K562 (cell line): ENCODE data around the gene DDIT3. TPM values are rescaled to one million over a fixed set of nuclear protein-coding genes. Genes with fewer than 3 reads are reported as not detected.

Experiments
- ARHGAP35 ChIP-seq: fragments of 450-650 bp; IDR thresholded peaks from 2 replicates; pipeline ENCODE4 v1.6.1; 2018; ENCODE audit not compliant: partially characterized antibody
- ETV1 ChIP-seq: fragments of 450-650 bp; conservative IDR thresholded peaks from 2 replicates; pipeline ENCODE4 v1.6.1; 2016; ENCODE audit warnings: missing genetic modification characterization, control low read depth, low read depth, missing compliant biosample characterization
- GTF2E2 ChIP-seq: fragments of 200-800 bp; sonication (Bioruptor generic); IDR thresholded peaks from 2 replicates; pipeline ENCODE4 v1.6.1; 2016; ENCODE audit warnings: missing genetic modification characterization, missing compliant biosample characterization
- MEIS2 ChIP-seq: fragments of 450-650 bp; IDR thresholded peaks from 2 replicates; pipeline ENCODE4 v1.6.1; 2014; ENCODE audit warnings: mild to moderate bottlenecking; ENCODE audit not compliant: partially characterized antibody
- NBN ChIP-seq: fragments of 450-650 bp; IDR thresholded peaks from 2 replicates; pipeline ENCODE4 v1.6.1; 2016; ENCODE audit warnings: low read depth, mild to moderate bottlenecking
- NFE2 ChIP-seq: IDR thresholded peaks from 2 replicates; pipeline ENCODE4 v1.6.1; 2014; ENCODE audit warnings: antibody characterized with exemption, low read depth
- NR2C1 ChIP-seq, 2 experiments: fragments of 450-650 bp; IDR thresholded peaks; 2 replicates each; pipeline ENCODE4 v1.6.1; 2017; ENCODE audit warnings: mild to moderate bottlenecking in 2 of 2, antibody characterized with exemption in 1 of 2, inconsistent platforms in 1 of 2, missing compliant biosample characterization in 1 of 2, missing genetic modification characterization in 1 of 2
- SMARCA5 ChIP-seq: fragments of 450-650 bp; IDR thresholded peaks from 2 replicates; pipeline ENCODE4 v1.6.1; 2016
- SMARCE1 ChIP-seq: fragments of 450-650 bp; IDR thresholded peaks from 2 replicates; pipeline ENCODE4 v1.7.1; 2016; ENCODE audit warnings: mild to moderate bottlenecking
- ZFPM2 ChIP-seq: fragments of 250-450 bp; sonication (Bioruptor Pico); IDR thresholded peaks from 2 replicates; pipeline ENCODE4 v1.5.1; 2022; ENCODE audit warnings: mild to moderate bottlenecking
- ZNF436 ChIP-seq: fragments of 250-450, 450-650 bp; sonication (Bioruptor Pico); formaldehyde crosslinking; IDR thresholded peaks from 2 replicates; pipeline ENCODE4 v1.7.0; 2020; ENCODE audit warnings: mild to moderate bottlenecking
- polyA plus RNA-seq, 8 experiments: library from polyadenylated mRNA; depleted of rRNA in 4 of 8; stranded (reverse) in 5 of 8; unstranded in 3 of 8; fragments of >200 nt; fragmentation: Nextera tagmentation in 2 of 8; fragmentation: Illumina TruSeq in 1 of 8; extraction: Ambion mirVana in 2 of 8; extraction: Trizol in 1 of 8; gene quantifications; 2 replicates each; pipeline versions ENCODE4 v1.2.1 to v1.2.3, GENCODE V29; 2011 to 2014; ENCODE audit warnings: inconsistent platforms in 1 of 8, missing spikeins in 1 of 8
- total RNA-seq, 7 experiments: library from RNA; depleted of rRNA in 6 of 7; stranded (reverse); fragments of >200 nt in 6 of 7; fragmentation: Illumina TruSeq in 2 of 7; extraction: Trizol in 2 of 7; gene quantifications; 2 replicates each; pipeline versions ENCODE4 v1.2.1 to v1.2.3, GENCODE V29; 2011 to 2021; ENCODE audit warnings: low replicate concordance in 1 of 7
- TF ChIP-seq, protein P1 (sequence below): sonication (generic); formaldehyde crosslinking; IDR thresholded peaks from 2 replicates; pipeline ENCODE4 v1.8.0; 2022; ENCODE audit warnings: mild to moderate bottlenecking, missing genetic modification reagents
- TF ChIP-seq, protein P2 (sequence below): fragments of 450-650 bp; IDR thresholded peaks from 2 replicates; pipeline ENCODE4 v1.6.1; 2016; ENCODE audit warnings: borderline replicate concordance
- TF ChIP-seq, protein P3 (sequence below): fragments of 200-800 bp; sonication (Bioruptor generic); IDR thresholded peaks from 2 replicates; pipeline ENCODE4 v1.6.1; 2016; ENCODE audit warnings: missing genetic modification characterization, missing compliant biosample characterization

The DDIT3 gene
- total and polyA plus RNA-seq, 9 of the 15 experiments (the other 6 are each of a cell fraction or from before 2014, with no cell fraction given): 59.1 to 272 (median 89.9) TPM

DNA sequence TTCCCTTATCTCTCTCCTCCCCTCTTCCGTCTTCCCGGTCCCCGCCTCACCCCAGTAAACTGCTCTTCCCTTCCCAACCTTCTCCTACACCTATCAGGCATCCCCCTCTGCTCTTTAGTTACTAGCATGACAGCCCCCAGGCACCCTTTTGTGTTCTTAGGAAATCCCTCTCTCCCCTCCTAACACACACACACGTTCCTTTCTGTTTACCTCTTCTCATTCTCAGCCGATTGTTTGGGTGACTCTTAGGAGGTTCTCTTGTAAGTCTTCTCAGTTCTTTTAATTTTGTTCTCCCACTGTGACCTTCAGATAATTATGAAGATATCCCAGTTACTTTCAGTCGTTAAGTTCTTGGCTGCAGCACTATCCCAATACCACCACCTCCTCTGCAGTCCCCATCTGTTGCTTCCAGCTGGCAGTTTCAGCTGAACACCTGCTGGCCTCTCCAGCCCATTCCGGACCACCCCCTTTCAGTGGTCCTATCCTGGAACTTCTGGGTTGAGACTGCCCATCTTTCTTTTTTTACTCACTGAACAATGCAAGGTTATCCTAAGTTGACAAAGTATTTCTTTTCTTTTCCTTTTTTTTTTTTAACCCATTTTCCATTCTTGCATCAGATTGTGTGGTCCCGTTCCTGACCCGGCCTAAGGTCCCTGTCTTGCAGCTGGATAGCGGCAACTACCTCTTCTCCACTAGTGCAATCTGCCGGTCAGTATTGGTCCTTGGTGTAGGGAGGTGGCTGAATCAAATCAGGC, 31.7 kb downstream of the DDIT3 start (continued):
- TF ChIP-seq, protein P1, sequence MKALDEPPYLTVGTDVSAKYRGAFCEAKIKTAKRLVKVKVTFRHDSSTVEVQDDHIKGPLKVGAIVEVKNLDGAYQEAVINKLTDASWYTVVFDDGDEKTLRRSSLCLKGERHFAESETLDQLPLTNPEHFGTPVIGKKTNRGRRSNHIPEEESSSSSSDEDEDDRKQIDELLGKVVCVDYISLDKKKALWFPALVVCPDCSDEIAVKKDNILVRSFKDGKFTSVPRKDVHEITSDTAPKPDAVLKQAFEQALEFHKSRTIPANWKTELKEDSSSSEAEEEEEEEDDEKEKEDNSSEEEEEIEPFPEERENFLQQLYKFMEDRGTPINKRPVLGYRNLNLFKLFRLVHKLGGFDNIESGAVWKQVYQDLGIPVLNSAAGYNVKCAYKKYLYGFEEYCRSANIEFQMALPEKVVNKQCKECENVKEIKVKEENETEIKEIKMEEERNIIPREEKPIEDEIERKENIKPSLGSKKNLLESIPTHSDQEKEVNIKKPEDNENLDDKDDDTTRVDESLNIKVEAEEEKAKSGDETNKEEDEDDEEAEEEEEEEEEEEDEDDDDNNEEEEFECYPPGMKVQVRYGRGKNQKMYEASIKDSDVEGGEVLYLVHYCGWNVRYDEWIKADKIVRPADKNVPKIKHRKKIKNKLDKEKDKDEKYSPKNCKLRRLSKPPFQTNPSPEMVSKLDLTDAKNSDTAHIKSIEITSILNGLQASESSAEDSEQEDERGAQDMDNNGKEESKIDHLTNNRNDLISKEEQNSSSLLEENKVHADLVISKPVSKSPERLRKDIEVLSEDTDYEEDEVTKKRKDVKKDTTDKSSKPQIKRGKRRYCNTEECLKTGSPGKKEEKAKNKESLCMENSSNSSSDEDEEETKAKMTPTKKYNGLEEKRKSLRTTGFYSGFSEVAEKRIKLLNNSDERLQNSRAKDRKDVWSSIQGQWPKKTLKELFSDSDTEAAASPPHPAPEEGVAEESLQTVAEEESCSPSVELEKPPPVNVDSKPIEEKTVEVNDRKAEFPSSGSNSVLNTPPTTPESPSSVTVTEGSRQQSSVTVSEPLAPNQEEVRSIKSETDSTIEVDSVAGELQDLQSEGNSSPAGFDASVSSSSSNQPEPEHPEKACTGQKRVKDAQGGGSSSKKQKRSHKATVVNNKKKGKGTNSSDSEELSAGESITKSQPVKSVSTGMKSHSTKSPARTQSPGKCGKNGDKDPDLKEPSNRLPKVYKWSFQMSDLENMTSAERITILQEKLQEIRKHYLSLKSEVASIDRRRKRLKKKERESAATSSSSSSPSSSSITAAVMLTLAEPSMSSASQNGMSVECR (CRISPR knock-in tag): no peak
- no peak for TF ChIP-seq GTF2E2
- TF ChIP-seq, protein P2, sequence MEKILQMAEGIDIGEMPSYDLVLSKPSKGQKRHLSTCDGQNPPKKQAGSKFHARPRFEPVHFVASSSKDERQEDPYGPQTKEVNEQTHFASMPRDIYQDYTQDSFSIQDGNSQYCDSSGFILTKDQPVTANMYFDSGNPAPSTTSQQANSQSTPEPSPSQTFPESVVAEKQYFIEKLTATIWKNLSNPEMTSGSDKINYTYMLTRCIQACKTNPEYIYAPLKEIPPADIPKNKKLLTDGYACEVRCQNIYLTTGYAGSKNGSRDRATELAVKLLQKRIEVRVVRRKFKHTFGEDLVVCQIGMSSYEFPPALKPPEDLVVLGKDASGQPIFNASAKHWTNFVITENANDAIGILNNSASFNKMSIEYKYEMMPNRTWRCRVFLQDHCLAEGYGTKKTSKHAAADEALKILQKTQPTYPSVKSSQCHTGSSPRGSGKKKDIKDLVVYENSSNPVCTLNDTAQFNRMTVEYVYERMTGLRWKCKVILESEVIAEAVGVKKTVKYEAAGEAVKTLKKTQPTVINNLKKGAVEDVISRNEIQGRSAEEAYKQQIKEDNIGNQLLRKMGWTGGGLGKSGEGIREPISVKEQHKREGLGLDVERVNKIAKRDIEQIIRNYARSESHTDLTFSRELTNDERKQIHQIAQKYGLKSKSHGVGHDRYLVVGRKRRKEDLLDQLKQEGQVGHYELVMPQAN: peak; percentile 5; the same call in 1 of the 2 replicates
- no peak for TF ChIP-seq MEIS2
- TF ChIP-seq NFE2: no peak
- peak; percentile 2; the same call in 1 of the 2 replicates for TF ChIP-seq SMARCE1
- peak; percentile 44; the same call in 1 of the 2 replicates for TF ChIP-seq SMARCA5
- no peak for TF ChIP-seq ZFPM2 (CRISPR knock-in tag)
- TF ChIP-seq ARHGAP35: peak; percentile 65
- TF ChIP-seq ETV1: no peak
- TF ChIP-seq, protein P3, sequence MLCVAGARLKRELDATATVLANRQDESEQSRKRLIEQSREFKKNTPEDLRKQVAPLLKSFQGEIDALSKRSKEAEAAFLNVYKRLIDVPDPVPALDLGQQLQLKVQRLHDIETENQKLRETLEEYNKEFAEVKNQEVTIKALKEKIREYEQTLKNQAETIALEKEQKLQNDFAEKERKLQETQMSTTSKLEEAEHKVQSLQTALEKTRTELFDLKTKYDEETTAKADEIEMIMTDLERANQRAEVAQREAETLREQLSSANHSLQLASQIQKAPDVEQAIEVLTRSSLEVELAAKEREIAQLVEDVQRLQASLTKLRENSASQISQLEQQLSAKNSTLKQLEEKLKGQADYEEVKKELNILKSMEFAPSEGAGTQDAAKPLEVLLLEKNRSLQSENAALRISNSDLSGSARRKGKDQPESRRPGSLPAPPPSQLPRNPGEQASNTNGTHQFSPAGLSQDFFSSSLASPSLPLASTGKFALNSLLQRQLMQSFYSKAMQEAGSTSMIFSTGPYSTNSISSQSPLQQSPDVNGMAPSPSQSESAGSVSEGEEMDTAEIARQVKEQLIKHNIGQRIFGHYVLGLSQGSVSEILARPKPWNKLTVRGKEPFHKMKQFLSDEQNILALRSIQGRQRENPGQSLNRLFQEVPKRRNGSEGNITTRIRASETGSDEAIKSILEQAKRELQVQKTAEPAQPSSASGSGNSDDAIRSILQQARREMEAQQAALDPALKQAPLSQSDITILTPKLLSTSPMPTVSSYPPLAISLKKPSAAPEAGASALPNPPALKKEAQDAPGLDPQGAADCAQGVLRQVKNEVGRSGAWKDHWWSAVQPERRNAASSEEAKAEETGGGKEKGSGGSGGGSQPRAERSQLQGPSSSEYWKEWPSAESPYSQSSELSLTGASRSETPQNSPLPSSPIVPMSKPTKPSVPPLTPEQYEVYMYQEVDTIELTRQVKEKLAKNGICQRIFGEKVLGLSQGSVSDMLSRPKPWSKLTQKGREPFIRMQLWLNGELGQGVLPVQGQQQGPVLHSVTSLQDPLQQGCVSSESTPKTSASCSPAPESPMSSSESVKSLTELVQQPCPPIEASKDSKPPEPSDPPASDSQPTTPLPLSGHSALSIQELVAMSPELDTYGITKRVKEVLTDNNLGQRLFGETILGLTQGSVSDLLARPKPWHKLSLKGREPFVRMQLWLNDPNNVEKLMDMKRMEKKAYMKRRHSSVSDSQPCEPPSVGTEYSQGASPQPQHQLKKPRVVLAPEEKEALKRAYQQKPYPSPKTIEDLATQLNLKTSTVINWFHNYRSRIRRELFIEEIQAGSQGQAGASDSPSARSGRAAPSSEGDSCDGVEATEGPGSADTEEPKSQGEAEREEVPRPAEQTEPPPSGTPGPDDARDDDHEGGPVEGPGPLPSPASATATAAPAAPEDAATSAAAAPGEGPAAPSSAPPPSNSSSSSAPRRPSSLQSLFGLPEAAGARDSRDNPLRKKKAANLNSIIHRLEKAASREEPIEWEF (CRISPR knock-in tag): no peak
- TF ChIP-seq NBN: peak; percentile 14; the same call in 1 of the 2 replicates
- TF ChIP-seq NR2C1 (IDR thresholded peaks at IDR 0.05): no peak
- no peak for TF ChIP-seq NR2C1 (tag; IDR thresholded peaks at IDR 0.05)
- TF ChIP-seq ZNF436 (CRISPR knock-in tag): no peak
